ENCODE results near the gene LRBA. TPM values are rescaled to one million over a fixed set of nuclear protein-coding genes. Genes with fewer than 3 reads are reported as not detected.

Gene LRBA
- total and polyA plus RNA-seq, 2 donors, result 11.6 to 92.0 TPM

- DNase-seq (ENCODE audit: extremely low spot score), result no peak
- Histone ChIP-seq H3K4me1 (ENCODE audit: insufficient read depth) (no peaks in the 10 kb centered on the region), H3K36me3 (ENCODE audit: insufficient read depth) (no peaks in the 10 kb centered on the region), H3K27ac (ENCODE audit: low read depth) (no peak overlapping the region), H3K4me3 (ENCODE audit: low read depth, low read length) (no peak overlapping the region)
- 90% methylated on average over 3 of the region's 3 CpGs for WGBS
These were observed 563.2 kb downstream of the LRBA start for GRCh38 chr4:150451883-150452282.

DNA sequence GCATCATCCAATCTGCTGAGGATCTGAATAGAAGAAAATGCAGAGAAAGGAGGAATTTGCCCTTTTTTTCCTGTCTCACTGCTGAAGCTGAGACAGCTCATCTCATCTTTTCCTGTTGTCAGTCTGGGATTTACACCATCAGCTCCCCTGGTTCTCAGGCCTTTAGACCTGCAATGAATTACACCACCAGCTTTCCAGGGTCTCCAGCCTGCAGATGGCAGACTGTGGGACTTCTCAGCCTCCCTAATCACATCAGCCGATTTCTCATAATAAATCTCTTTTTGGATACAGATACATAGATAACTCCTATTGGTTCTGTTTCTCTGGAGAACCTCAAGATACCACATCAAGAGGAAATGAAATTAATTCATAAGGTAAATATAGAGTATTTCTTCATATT, 567.7 kb downstream of the LRBA start:
- no peaks in the 10 kb centered on the region for H3K4me1 ChIP-seq (ENCODE audit: insufficient read depth)
- no peak overlapping the region for H3K4me3 ChIP-seq (ENCODE audit: low read depth, low read length)
- no peaks in the 10 kb centered on the region for H3K36me3 ChIP-seq (ENCODE audit: insufficient read depth)
- WGBS, result 39% methylated on average over 1 of the region's 1 CpG
- H3K27ac ChIP-seq (ENCODE audit: low read depth), result no peak overlapping the region
- no peak for DNase-seq (ENCODE audit: extremely low spot score)

DNA sequence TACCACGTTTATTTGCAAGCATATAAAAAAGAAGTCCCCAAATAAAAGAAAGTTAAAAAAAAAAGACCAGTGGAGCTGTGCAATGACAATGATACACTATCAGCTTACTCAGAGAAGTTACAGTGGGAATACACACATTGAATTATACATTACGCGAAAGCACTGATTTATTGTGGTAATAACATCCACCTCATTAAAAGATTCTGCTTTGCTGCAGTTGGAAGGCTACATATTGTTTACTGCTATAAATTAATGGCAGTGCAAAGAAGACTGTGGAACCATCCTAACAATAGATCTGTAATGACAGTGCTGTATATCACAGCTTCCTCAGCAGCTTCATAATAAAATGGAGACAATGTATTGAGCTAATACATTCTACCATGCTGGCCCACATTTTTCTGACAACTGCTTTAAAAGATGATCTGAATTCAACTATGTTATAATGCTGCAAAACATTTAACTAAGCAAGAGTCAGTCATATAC, 575.6 kb downstream of the LRBA start:
- Histone ChIP-seq H3K4me1 (ENCODE audit: insufficient read depth) (no peaks in the 10 kb centered on the region), H3K27ac (ENCODE audit: low read depth) (no peak overlapping the region), H3K36me3 (ENCODE audit: insufficient read depth) (no peaks in the 10 kb centered on the region), H3K4me3 (ENCODE audit: low read depth, low read length) (no peak overlapping the region)
- DNase-seq (ENCODE audit: extremely low spot score), result no peak
- WGBS, result 84% methylated on average over 3 of the region's 3 CpGs

GRCh38 chr4:150436598-150437370, 578.3 kb downstream of the LRBA start:
- Histone ChIP-seq H3K36me3 (ENCODE audit: insufficient read depth) (no peaks in the 10 kb centered on the region), H3K4me3 (ENCODE audit: low read depth, low read length) (no peak overlapping the region), H3K4me1 (ENCODE audit: insufficient read depth) (no peaks in the 10 kb centered on the region), H3K27ac (ENCODE audit: low read depth) (no peak overlapping the region)
- DNase-seq (ENCODE audit: extremely low spot score), result no peak
- WGBS, result 94% methylated on average over 2 of the region's 2 CpGs

DNA sequence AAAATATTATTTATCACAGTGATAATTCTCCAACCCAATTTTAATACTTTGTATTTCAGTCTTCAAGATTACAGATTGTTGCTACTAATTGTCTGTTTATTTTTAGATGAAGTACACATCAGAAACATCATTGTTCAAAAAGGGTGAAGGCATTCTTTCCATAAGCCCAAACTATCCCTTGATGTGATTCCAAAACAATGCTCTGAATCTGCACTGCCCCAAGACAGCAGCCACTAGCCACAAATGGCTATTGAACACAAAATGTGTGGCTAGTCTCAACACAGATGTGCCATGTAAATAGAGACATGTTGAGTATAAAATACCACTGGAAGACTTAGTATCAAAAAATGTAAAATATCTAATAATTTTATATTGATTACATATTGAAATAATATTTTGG, 583.9 kb downstream of the LRBA start:
- DNase-seq (ENCODE audit: extremely low spot score), result no peak
- no peaks in the 10 kb centered on the region for H3K4me1 ChIP-seq (ENCODE audit: insufficient read depth)
- H3K36me3 ChIP-seq (ENCODE audit: insufficient read depth), result no peaks in the 10 kb centered on the region
- H3K27ac ChIP-seq (ENCODE audit: low read depth), result no peak overlapping the region
- H3K4me3 ChIP-seq (ENCODE audit: low read depth, low read length), result no peak overlapping the region

- H3K4me1 ChIP-seq (ENCODE audit: insufficient read depth), result no peaks in the 10 kb centered on the region
- no peak for DNase-seq (ENCODE audit: extremely low spot score)
- WGBS, result 13% methylated on average over 1 of the region's 1 CpG
These were observed 589.9 kb downstream of the LRBA start for GRCh38 chr4:150425161-150425560.

GRCh38 chr4:150423503-150423902, 591.6 kb downstream of the LRBA start:
- H3K4me1 ChIP-seq (ENCODE audit: insufficient read depth), result no peaks in the 10 kb centered on the region
- no peak overlapping the region for H3K4me3 ChIP-seq (ENCODE audit: low read depth, low read length)
- 97% methylated on average over 12 of the region's 12 CpGs for WGBS
- no peaks in the 10 kb centered on the region for H3K36me3 ChIP-seq (ENCODE audit: insufficient read depth)
- no peak overlapping the region for H3K27ac ChIP-seq (ENCODE audit: low read depth)
- DNase-seq (ENCODE audit: extremely low spot score), result no peak

More at GRCh38 chr4:150425161-150425560, 589.9 kb downstream of the LRBA start:
- Histone ChIP-seq H3K4me3 (ENCODE audit: low read depth, low read length) (no peak overlapping the region), H3K36me3 (ENCODE audit: insufficient read depth) (no peaks in the 10 kb centered on the region), H3K27ac (ENCODE audit: low read depth) (no peak overlapping the region)

GRCh38 chr4:150423074-150423473, 592.0 kb downstream of the LRBA start:
- Histone ChIP-seq H3K4me3 (ENCODE audit: low read depth, low read length) (no peak overlapping the region), H3K36me3 (ENCODE audit: insufficient read depth) (no peaks in the 10 kb centered on the region), H3K27ac (ENCODE audit: low read depth) (no peak overlapping the region), H3K4me1 (ENCODE audit: insufficient read depth) (no peaks in the 10 kb centered on the region)
- DNase-seq (ENCODE audit: extremely low spot score), result no peak
- WGBS, result 93% methylated on average over 13 of the region's 13 CpGs

- no peak overlapping the region for H3K27ac ChIP-seq (ENCODE audit: low read depth)
- WGBS, result 85% methylated on average over 1 of the region's 1 CpG
- H3K4me3 ChIP-seq (ENCODE audit: low read depth, low read length), result no peak overlapping the region
- H3K36me3 ChIP-seq (ENCODE audit: insufficient read depth), result no peaks in the 10 kb centered on the region
- DNase-seq (ENCODE audit: extremely low spot score), result no peak
- no peaks in the 10 kb centered on the region for H3K4me1 ChIP-seq (ENCODE audit: insufficient read depth)
These were observed 593.5 kb downstream of the LRBA start for GRCh38 chr4:150421612-150422011.

- H3K36me3 ChIP-seq (ENCODE audit: insufficient read depth), result no peaks in the 10 kb centered on the region
- H3K4me3 ChIP-seq (ENCODE audit: low read depth, low read length), result no peak overlapping the region
- 94% methylated on average over 4 of the region's 4 CpGs for WGBS
- DNase-seq (ENCODE audit: extremely low spot score), result no peak
- no peaks in the 10 kb centered on the region for H3K4me1 ChIP-seq (ENCODE audit: insufficient read depth)
- H3K27ac ChIP-seq (ENCODE audit: low read depth), result no peak overlapping the region
These were observed 595.1 kb downstream of the LRBA start for GRCh38 chr4:150419939-150420338.

DNA sequence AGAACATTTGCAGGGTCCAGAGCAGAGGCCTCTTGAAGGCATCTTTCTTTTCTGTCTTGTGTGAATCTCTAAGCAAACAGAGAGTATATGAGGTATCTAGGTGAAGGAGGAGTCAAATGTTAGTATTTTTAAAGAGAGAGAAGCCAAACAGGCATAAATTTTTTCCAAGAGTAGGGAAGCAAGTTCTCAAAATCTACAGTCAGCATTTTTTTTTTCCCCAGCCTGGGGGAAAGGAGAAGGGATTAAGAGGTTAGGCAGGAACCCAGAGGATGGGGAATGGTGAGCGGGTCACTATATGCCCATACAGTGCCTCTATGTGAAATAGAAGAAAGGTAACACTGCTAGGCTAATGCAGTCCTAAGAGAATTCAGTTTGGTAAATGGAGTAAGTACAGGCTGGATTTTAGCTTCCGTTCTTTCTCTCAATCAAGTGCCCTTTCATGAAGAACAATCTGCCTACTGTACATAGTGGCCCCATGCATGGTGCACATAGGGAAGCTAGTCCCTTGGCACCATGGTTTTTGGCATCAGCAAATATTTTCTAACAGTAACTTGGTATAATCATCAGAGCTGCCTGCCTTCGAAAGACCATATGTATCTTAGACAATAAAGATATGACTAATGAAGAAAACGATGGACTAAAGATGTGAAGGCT, 596.2 kb downstream of the LRBA start:
- Histone ChIP-seq H3K36me3 (ENCODE audit: insufficient read depth) (no peaks in the 10 kb centered on the region), H3K27ac (ENCODE audit: low read depth) (no peak overlapping the region), H3K4me1 (ENCODE audit: insufficient read depth) (no peaks in the 10 kb centered on the region), H3K4me3 (ENCODE audit: low read depth, low read length) (no peak overlapping the region)
- WGBS, result 89% methylated on average over 4 of the region's 4 CpGs
- DNase-seq (ENCODE audit: extremely low spot score), result no peak

DNA sequence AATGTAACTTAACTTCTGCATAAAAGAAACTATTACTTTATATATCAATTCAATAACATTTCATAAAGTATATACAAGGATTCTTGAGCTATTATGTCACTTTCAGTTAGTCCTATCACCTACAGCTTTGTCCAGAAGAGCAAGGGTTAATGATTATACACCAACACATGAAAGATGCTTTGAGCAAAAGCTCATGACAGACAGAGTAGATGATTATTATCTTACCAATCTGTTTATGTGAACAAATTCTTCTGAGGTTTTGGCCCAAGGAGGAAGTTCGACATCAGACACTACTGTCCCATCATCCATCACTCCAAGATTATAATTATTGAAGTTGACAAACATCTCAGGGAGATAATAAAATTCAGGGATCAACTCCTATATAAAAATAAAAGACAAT, 599.9 kb downstream of the LRBA start:
- H3K36me3 ChIP-seq (ENCODE audit: insufficient read depth), result no peaks in the 10 kb centered on the region
- H3K4me1 ChIP-seq (ENCODE audit: insufficient read depth), result no peaks in the 10 kb centered on the region
- H3K27ac ChIP-seq (ENCODE audit: low read depth), result no peak overlapping the region
- no peak for DNase-seq (ENCODE audit: extremely low spot score)
- WGBS, result 52% methylated on average over 1 of the region's 1 CpG
- no peak overlapping the region for H3K4me3 ChIP-seq (ENCODE audit: low read depth, low read length)

DNA sequence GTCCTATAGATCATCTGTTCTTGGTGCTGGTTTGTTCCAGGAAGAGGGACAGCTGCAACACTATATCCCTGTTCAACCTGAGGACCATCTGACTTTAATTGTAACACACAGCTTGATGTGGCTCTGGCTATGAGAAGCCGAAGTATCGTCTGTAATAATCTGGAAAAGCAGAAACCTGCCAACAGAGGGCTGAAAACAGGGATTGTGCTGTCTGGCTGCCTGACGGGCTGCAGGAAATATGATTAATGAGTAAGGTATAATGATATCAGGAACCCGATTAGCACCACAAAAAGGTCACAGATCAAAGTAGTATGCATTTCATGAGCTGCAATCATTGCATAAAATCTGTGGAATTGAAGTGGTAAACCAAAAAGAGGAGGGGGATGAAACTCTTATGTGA, 603.6 kb downstream of the LRBA start:
- no peak overlapping the region for H3K4me3 ChIP-seq (ENCODE audit: low read depth, low read length)
- no peak overlapping the region for H3K27ac ChIP-seq (ENCODE audit: low read depth)
- H3K4me1 ChIP-seq (ENCODE audit: insufficient read depth), result no peaks in the 10 kb centered on the region
- WGBS, result 66% methylated on average over 4 of the region's 4 CpGs
- DNase-seq (ENCODE audit: extremely low spot score), result no peak
- H3K36me3 ChIP-seq (ENCODE audit: insufficient read depth), result no peaks in the 10 kb centered on the region

DNA sequence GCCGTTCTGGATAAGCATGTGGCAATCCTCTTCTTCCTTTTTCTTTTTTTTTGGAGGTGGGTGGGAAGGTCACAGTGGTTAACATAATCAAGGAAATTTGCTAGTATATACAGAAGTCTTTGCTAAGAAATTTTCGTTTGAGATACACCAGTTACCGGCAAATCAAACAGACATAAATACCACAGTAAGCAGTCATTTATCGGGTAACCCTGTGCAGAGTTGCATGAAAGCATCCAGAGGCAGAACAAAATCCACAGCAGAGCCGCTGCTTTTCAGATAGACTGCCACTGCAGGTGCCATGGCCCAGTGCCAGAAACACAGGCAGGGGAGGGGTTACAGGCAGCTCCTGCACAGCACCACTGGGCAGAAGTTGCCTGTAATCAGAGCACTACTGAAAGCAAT, 612.2 kb downstream of the LRBA start:
- no peak overlapping the region for H3K4me3 ChIP-seq (ENCODE audit: low read depth, low read length)
- 43% methylated on average over 5 of the region's 5 CpGs for WGBS
- H3K27ac ChIP-seq (ENCODE audit: low read depth), result no peak overlapping the region
- no peaks in the 10 kb centered on the region for H3K36me3 ChIP-seq (ENCODE audit: insufficient read depth)
- no peak for DNase-seq (ENCODE audit: extremely low spot score)
- no peaks in the 10 kb centered on the region for H3K4me1 ChIP-seq (ENCODE audit: insufficient read depth)

Measured in urinary bladder (tissue), 4 donors.